Natural killer cell treated with Interleukin-12 subunit alpha and Interleukin-12 subunit beta and Interleukin-15 and Interleukin-18, amount 100 ng/mL, for 72 hours (primary cell): Measurements from ENCODE around the gene CRY2. TPM values are rescaled to one million over a fixed set of nuclear protein-coding genes. Genes with fewer than 3 reads are reported as not detected.

Source experiments
- ATAC-seq, 2 donors: fragments of 150-1000 bp; cut with Tn5 transposase in 1 of 2; sonication (Bioruptor Pico), chemical (Tn5 transposase) in 1 of 2; 2 replicates each; pipeline ENCODE4 v1.10.0; 2021
- DNase-seq: peaks from one replicate; pipeline ENCODE4 v3.0.0; 2022; ENCODE audit warnings: low spot score
- H3K27ac Mint-ChIP-seq, 2 donors: 1 replicate in 1 of 2; 2 replicates in 1 of 2; pipeline ENCODE4 v1.8.0; 2022; ENCODE audit warnings: mixed read lengths in 2 of 2, mild to moderate bottlenecking in 1 of 2, moderate library complexity in 1 of 2
- H3K27me3 Mint-ChIP-seq, 2 donors: 1 replicate in 1 of 2; 2 replicates in 1 of 2; pipeline ENCODE4 v1.8.0; 2022; ENCODE audit warnings: mixed read lengths in 2 of 2
- H3K36me3 Mint-ChIP-seq: one replicate; pipeline ENCODE4 v1.8.0; 2022; ENCODE audit warnings: mixed read lengths
- H3K4me1 Mint-ChIP-seq, 2 donors: 1 replicate in 1 of 2; 2 replicates in 1 of 2; pipeline ENCODE4 v1.8.0; 2022; ENCODE audit warnings: low read depth in 2 of 2, mixed read lengths in 2 of 2, mild to moderate bottlenecking in 1 of 2
- H3K4me3 Mint-ChIP-seq: one replicate; pipeline ENCODE4 v1.8.0; 2022; ENCODE audit warnings: mixed read lengths
- H3K9me3 Mint-ChIP-seq: 2 replicates; pipeline ENCODE4 v1.8.0; 2022; ENCODE audit warnings: mixed read lengths
- total RNA-seq, 2 donors: library from RNA; stranded (reverse); gene quantifications; one replicate each; pipeline ENCODE4 v1.2.3, GENCODE V29; 2022

The CRY2 gene
- total RNA-seq, 2 donors from 2014 or later: 22.8 to 28.5 TPM

GRCh38 chr11:45907911-45908370 is 60.7 kb downstream of the CRY2 start:
- ATAC-seq: no peak

GRCh38 chr11:45909594-45910475 is 62.6 kb downstream of the CRY2 start:
- Mint-ChIP-seq H3K4me3 (no peak overlapping the region), H3K27ac (no peak overlapping the region), H3K27me3 (no peaks in the 10 kb centered on the region), H3K36me3 (no peaks in the 10 kb centered on the region), H3K9me3 (no peaks in the 10 kb centered on the region), H3K4me1 (peaks cover 12 to 18% of the 10 kb centered on the region in 2 donors)
- DNase-seq (no peak), ATAC-seq (no peak)

More at GRCh38 chr11:45907911-45908370, 60.7 kb downstream of the CRY2 start:
- Mint-ChIP-seq H3K27ac (peak overlapping the region in 1 of 2 donors; percentile 19), H3K4me3 (no peak overlapping the region), H3K36me3 (no peaks in the 10 kb centered on the region), H3K4me1 (peaks cover 12 to 14% of the 10 kb centered on the region in 2 donors), H3K9me3 (no peaks in the 10 kb centered on the region), H3K27me3 (no peaks in the 10 kb centered on the region)
- no peak for DNase-seq

- Mint-ChIP-seq H3K36me3 (no peaks in the 10 kb centered on the region), H3K4me3 (no peak overlapping the region), H3K27ac (no peak overlapping the region), H3K9me3 (no peaks in the 10 kb centered on the region), H3K27me3 (no peaks in the 10 kb centered on the region), H3K4me1 (peaks cover 12 to 20% of the 10 kb centered on the region in 2 donors)
- ATAC-seq: no peak
- DNase-seq: no peak
These were observed 63.3 kb downstream of the CRY2 start for GRCh38 chr11:45910623-45911022.

GRCh38 chr11:45913514-45913913 is 66.2 kb downstream of the CRY2 start:
- Mint-ChIP-seq H3K4me3 (no peak overlapping the region), H3K27ac (no peak overlapping the region), H3K27me3 (no peaks in the 10 kb centered on the region), H3K36me3 (no peaks in the 10 kb centered on the region), H3K9me3 (no peaks in the 10 kb centered on the region), H3K4me1 (peaks cover 12 to 26% of the 10 kb centered on the region in 2 donors)
- ATAC-seq (no peak), DNase-seq (no peak)

- no peaks in the 10 kb centered on the region for H3K27me3 Mint-ChIP-seq
- H3K27ac Mint-ChIP-seq: no peak overlapping the region
- H3K36me3 Mint-ChIP-seq: no peaks in the 10 kb centered on the region
- DNase-seq (no peak), ATAC-seq (no peak)
- H3K4me3 Mint-ChIP-seq: no peak overlapping the region
- no peaks in the 10 kb centered on the region for H3K9me3 Mint-ChIP-seq
- H3K4me1 Mint-ChIP-seq: peaks cover 11 to 26% of the 10 kb centered on the region in 2 donors
These were observed 66.8 kb downstream of the CRY2 start for GRCh38 chr11:45913942-45914635.

GRCh38 chr11:45915446-45915845 is 68.2 kb downstream of the CRY2 start:
- no peak overlapping the region for H3K4me3 Mint-ChIP-seq
- H3K27ac Mint-ChIP-seq: peak overlapping the region in 1 of 2 donors; percentile 47
- H3K36me3 Mint-ChIP-seq: no peaks in the 10 kb centered on the region
- no peak for DNase-seq
- H3K9me3 Mint-ChIP-seq: no peaks in the 10 kb centered on the region
- H3K4me1 Mint-ChIP-seq: peaks cover 11 to 26% of the 10 kb centered on the region in 2 donors
- no peak for ATAC-seq
- H3K27me3 Mint-ChIP-seq: no peaks in the 10 kb centered on the region

- no peak for ATAC-seq
- Mint-ChIP-seq H3K27ac (peak overlapping the region; percentile 88 to 97), H3K9me3 (no peaks in the 10 kb centered on the region), H3K4me1 (peaks cover 11 to 30% of the 10 kb centered on the region in 2 donors), H3K27me3 (peaks cover 0 to 3% of the 10 kb centered on the region in 2 donors), H3K36me3 (no peaks in the 10 kb centered on the region), H3K4me3 (peak overlapping the region; percentile 98)
- no peak for DNase-seq
These were observed 70.0 kb downstream of the CRY2 start for GRCh38 chr11:45917286-45917622.

DNA sequence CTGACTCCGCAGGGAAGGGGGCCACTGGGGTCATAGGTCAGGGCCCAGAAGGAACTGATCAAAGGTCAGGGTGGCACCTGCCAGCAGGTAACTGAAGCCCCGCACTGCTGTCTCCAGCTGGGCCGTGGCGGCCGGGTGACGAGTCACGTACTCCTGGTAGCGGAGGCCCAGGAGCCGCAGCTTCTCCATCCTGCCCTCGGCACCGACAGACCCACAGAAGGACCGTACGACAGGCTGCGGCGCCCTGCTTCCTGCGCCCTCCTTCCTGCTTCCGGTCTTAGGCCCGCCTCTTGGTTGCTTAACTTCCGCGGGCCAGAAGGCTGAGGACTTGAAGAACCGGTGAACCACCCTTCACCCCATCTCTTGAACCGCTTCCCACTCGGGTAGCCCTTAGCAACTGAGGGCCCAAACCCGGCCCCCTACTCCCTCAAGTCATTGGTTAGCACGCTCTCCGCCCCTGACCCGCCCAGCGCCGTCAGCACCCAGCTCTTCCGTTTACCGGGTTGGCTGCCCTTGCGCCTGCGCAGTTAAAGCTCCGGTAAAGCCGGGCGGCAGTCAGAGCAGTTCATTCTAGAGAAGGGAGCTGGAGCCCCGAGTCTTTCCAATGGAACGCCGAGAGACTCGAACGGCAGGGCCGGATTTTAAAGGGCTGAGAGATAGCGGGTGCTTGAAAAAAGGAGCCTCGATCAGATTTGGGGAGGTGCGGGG is 70.5 kb downstream of the CRY2 start, which contains the start of gene PEX16:
Gene PEX16, minus strand, starts transcription at position 255 of the 708 bp plus-strand sequence. Its CDS starts 66 bp downstream, at position 189.
- H3K9me3 Mint-ChIP-seq: no peaks in the 10 kb centered on the region
- peaks cover 0 to 3% of the 10 kb centered on the region in 2 donors for H3K27me3 Mint-ChIP-seq
- H3K36me3 Mint-ChIP-seq: no peaks in the 10 kb centered on the region
- H3K27ac Mint-ChIP-seq: peak within 1 kb of the TSS; percentile 88 to 97
- ATAC-seq (peak; percentile 95 to 96), DNase-seq (peak; percentile 98)
- peak within 1 kb of the TSS; percentile 98 for H3K4me3 Mint-ChIP-seq
- H3K4me1 Mint-ChIP-seq: peaks cover 11 to 30% of the 10 kb centered on the region in 2 donors

DNA sequence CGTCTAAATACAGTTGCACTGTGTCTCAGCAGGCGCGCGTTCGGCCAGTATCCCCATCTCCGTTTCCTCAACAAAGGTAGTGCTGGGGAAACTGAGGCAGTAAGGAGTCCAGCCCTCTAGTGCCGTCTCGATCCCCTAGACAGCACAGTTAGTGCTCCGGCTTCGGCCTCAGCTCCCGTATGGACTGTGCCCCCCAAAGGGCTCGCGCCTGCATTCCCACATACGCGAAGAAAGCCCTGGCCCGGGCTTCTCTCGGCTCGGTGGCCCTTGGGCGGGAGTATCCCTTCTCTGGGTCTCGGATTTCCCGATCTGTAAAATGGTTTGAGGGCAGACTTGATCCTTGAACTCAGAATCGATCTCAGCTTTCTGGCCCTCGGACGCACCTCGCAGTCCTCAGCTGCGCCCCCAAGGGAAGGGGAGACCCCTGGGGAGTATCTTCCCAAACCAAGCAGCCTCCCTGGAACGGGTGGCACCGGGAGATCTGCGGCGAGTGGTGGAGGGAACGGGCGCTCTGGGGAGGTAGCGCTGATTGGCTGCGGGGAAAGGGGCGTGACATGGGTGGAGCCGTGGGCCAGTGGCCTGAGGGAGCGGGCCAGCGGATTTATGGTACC is 71.2 kb downstream of the CRY2 start:
- Mint-ChIP-seq H3K36me3 (no peaks in the 10 kb centered on the region), H3K9me3 (no peaks in the 10 kb centered on the region), H3K4me1 (peaks cover 11 to 33% of the 10 kb centered on the region in 2 donors), H3K27me3 (peaks cover 0 to 6% of the 10 kb centered on the region in 2 donors), H3K4me3 (peak overlapping the region; percentile 98), H3K27ac (peak overlapping the region; percentile 88 to 97)
- peak; percentile 60 to 72 for ATAC-seq
- peak; percentile 86 for DNase-seq

- H3K4me3 Mint-ChIP-seq: peak overlapping the region; percentile 98
- ATAC-seq: no peak
- H3K4me1 Mint-ChIP-seq: peaks cover 11 to 31% of the 10 kb centered on the region in 2 donors
- H3K36me3 Mint-ChIP-seq: no peaks in the 10 kb centered on the region
- peak overlapping the region; percentile 88 to 97 for H3K27ac Mint-ChIP-seq
- H3K27me3 Mint-ChIP-seq: peaks cover 2 to 6% of the 10 kb centered on the region in 2 donors
- H3K9me3 Mint-ChIP-seq: no peaks in the 10 kb centered on the region
- DNase-seq: peak; percentile 23
These were observed 71.8 kb downstream of the CRY2 start for GRCh38 chr11:45918962-45919675.

DNA sequence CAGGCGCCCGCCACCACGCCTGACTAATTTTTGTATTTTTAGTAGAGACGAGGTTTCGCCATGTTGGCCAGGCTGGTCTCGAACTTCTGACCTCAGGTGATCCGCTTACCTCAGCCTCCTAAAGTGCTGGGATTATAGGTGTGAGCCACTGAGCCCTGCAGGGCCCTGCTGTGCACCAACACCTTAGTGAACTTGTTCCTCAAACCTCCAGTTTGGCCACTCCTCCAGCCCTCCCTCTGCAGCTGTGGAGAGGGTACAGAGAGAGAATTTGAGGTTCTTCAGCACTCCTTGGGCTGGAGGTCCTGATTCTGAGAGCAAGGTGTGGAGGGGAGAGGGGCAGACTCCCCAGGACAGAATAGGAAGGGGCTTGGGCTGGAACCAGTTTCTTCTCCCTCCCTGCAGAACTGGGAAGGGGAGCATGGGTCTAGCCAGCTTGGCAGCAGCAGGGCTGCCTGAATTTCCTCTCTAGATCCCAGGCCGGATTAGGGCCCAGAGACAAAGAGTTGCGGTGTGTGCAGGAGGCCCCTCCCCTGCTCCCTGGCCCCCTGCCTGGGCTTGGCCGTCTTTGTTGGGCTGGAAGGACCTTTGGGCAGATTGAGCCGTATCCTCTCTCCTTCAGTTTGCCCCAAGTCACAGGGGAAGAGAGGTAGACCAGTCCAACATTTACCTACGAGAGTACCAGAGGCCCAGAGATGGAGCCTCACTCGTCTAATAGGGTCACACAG is 72.7 kb downstream of the CRY2 start:
- Mint-ChIP-seq H3K27ac (no peak overlapping the region), H3K9me3 (no peaks in the 10 kb centered on the region), H3K4me3 (peak overlapping the region; percentile 98), H3K36me3 (no peaks in the 10 kb centered on the region), H3K4me1 (peaks cover 11 to 35% of the 10 kb centered on the region in 2 donors), H3K27me3 (peaks cover 7 to 10% of the 10 kb centered on the region in 2 donors)
- DNase-seq: peak; percentile 49
- ATAC-seq: no peak
